ENCODE results near the gene CA10.

DNA sequence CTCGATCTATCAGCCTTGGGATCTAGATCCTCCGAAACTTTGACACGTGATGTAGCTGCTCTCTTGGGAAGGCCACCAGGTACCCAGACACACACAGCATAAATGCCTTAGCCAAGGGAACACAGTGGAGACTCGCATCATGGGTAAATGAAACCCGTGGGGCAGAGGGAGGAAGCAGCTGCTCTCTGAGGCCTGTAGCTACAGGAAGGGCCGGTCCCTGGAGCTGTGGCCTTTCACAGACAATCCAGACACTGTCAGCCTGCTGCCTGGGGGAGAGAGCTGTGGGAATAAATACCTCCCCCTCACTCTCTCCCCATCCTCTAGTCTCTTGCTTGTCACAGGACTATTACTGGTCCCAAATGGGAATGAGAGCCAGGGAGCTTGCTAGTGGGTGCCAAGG, 546.9 kb downstream of the CA10 start:
- TF ChIP-seq POLR2A (IDR thresholded peaks at IDR 0.05), result no peak
- TF ChIP-seq, protein P1, sequence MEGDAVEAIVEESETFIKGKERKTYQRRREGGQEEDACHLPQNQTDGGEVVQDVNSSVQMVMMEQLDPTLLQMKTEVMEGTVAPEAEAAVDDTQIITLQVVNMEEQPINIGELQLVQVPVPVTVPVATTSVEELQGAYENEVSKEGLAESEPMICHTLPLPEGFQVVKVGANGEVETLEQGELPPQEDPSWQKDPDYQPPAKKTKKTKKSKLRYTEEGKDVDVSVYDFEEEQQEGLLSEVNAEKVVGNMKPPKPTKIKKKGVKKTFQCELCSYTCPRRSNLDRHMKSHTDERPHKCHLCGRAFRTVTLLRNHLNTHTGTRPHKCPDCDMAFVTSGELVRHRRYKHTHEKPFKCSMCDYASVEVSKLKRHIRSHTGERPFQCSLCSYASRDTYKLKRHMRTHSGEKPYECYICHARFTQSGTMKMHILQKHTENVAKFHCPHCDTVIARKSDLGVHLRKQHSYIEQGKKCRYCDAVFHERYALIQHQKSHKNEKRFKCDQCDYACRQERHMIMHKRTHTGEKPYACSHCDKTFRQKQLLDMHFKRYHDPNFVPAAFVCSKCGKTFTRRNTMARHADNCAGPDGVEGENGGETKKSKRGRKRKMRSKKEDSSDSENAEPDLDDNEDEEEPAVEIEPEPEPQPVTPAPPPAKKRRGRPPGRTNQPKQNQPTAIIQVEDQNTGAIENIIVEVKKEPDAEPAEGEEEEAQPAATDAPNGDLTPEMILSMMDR (IDR thresholded peaks at IDR 0.05), result no peak

Measured in vagina (tissue), 2 donors.